ENCODE measurements around the gene PDIA2.

DNA sequence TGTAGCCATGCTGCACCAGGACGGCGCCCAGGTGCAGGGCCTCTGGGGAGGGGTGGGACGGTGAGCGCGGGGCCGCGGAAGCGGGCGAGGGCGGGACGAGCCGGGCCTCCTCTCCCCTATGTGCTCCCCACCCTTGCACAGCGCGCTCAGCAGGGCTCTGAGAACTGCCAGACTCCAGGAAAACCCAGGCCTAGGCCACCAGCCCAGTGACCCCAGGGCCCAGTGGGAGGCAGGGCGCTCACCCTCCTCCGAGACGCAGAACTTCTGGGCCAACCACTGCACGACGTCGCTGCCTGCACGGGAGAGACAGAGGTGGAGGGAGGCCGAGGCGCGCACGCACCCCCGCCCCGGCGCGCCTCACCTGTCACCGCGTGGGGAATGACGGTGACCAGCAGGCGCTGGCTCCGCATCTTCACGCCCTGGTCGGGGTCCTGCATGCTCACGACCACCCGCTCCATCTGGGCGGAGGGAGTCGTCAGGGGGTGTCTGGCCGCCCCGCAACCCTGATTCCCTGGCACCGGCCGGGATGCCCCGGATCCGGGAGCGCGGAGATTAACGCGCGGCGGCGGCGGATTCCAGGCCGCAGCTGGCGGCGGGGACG, 7.8 kb upstream of the PDIA2 start:
- TF ChIP-seq POLR2A (IDR thresholded peaks at IDR 0.05; ENCODE audit: low read depth, low read length) (no peak), JUND (IDR thresholded peaks at IDR 0.05; ENCODE audit: low read depth, low read length) (no peak), YY1 (IDR thresholded peaks at IDR 0.05; ENCODE audit: low read depth, low read length) (no peak), POLR2AphosphoS5 (IDR thresholded peaks at IDR 0.05; ENCODE audit: low read length) (no peak), ZSCAN29 (IDR thresholded peaks at IDR 0.05) (no peak)
- TF ChIP-seq, protein P1, sequence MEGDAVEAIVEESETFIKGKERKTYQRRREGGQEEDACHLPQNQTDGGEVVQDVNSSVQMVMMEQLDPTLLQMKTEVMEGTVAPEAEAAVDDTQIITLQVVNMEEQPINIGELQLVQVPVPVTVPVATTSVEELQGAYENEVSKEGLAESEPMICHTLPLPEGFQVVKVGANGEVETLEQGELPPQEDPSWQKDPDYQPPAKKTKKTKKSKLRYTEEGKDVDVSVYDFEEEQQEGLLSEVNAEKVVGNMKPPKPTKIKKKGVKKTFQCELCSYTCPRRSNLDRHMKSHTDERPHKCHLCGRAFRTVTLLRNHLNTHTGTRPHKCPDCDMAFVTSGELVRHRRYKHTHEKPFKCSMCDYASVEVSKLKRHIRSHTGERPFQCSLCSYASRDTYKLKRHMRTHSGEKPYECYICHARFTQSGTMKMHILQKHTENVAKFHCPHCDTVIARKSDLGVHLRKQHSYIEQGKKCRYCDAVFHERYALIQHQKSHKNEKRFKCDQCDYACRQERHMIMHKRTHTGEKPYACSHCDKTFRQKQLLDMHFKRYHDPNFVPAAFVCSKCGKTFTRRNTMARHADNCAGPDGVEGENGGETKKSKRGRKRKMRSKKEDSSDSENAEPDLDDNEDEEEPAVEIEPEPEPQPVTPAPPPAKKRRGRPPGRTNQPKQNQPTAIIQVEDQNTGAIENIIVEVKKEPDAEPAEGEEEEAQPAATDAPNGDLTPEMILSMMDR (IDR thresholded peaks at IDR 0.05 in 2 of 3, conservative IDR thresholded peaks at IDR 0.05 in 1 of 3; ENCODE audit: control insufficient read depth in 2 of 3, extremely low read depth in 1 of 3, insufficient read depth in 1 of 3, low read depth in 3 of 3, low read length in 3 of 3): no peak
- TF ChIP-seq, protein P2, sequence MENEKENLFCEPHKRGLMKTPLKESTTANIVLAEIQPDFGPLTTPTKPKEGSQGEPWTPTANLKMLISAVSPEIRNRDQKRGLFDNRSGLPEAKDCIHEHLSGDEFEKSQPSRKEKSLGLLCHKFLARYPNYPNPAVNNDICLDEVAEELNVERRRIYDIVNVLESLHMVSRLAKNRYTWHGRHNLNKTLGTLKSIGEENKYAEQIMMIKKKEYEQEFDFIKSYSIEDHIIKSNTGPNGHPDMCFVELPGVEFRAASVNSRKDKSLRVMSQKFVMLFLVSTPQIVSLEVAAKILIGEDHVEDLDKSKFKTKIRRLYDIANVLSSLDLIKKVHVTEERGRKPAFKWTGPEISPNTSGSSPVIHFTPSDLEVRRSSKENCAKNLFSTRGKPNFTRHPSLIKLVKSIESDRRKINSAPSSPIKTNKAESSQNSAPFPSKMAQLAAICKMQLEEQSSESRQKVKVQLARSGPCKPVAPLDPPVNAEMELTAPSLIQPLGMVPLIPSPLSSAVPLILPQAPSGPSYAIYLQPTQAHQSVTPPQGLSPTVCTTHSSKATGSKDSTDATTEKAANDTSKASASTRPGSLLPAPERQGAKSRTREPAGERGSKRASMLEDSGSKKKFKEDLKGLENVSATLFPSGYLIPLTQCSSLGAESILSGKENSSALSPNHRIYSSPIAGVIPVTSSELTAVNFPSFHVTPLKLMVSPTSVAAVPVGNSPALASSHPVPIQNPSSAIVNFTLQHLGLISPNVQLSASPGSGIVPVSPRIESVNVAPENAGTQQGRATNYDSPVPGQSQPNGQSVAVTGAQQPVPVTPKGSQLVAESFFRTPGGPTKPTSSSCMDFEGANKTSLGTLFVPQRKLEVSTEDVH (IDR thresholded peaks at IDR 0.05; ENCODE audit: low read depth, partially characterized antibody): no peak
- TF ChIP-seq, protein P3, sequence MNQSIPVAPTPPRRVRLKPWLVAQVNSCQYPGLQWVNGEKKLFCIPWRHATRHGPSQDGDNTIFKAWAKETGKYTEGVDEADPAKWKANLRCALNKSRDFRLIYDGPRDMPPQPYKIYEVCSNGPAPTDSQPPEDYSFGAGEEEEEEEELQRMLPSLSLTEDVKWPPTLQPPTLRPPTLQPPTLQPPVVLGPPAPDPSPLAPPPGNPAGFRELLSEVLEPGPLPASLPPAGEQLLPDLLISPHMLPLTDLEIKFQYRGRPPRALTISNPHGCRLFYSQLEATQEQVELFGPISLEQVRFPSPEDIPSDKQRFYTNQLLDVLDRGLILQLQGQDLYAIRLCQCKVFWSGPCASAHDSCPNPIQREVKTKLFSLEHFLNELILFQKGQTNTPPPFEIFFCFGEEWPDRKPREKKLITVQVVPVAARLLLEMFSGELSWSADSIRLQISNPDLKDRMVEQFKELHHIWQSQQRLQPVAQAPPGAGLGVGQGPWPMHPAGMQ (IDR thresholded peaks at IDR 0.05; ENCODE audit: borderline replicate concordance): no peak
